ENCODE results near the gene ZNF92.
"Not testable (repeated sequence)": the region's sequence is repeated elsewhere in the genome, so short reads cannot be mapped to it uniquely, and the experiment has no call there.

ZNF92 gene

DNA sequence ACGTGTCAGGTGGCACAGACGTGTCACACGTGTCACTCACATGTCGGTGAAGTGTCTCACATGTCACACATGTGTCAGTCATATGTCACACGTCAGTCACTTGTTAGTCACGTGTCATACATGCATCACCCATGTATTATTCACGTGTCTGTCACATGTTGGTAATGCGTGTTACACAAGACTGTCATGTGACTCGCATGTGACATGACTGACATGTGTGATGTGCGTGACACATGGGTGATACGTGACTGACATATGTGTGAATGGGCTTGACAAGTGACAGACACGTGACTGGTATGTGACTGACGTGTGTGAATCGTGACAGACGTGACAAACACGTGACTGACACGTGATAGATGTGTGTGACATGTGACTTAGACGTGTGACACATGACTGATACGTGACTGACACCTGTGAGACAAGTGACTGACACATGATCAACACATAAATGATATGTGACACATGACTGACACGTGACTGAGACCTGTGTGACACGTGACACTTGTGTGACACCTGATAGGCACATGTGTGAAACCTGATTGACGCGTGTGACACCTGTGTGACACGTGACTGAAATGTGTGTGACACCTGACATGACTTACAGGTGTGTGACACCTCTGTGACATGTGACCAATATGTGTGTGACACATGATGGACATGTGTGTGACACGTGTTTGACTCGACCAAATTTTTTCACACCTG, 56.1 kb downstream of the ZNF92 start:
- no peak for DNase-seq

DNA sequence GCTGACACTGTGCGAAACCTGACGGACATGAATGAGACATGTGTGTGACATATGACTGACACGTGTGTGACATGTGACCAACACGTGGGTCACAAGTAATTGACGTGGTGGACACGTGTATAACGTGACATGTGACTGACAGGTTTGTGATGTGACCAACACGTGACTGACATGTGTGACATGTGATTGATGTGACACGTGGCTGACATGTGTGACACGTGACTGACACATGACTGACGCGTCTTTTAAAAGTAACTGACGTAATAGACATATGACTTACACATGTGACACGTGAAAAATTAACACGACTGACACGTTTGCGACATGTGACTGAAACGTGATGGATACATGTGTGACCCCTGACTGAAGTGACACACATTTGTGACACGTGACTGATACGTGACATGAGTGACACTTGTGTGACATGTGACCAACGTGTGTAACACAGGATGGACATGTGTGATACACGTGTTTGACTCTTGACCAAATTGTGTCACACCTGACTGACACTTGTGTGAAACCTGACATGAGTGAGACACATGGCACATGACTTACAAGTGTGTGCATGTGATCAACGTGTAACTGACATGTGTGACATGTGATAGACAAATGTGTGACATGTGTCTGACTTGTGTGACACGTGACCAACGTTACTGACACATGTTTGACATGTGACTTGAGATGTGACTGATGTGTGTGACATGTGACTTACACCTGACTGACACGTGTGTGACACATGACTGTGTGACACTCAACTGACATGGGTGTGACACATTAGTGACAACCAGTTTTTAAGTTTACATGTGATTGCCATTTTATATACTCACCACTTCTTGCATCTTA, 56.9 kb downstream of the ZNF92 start:
- DNase-seq = no peak

DNA sequence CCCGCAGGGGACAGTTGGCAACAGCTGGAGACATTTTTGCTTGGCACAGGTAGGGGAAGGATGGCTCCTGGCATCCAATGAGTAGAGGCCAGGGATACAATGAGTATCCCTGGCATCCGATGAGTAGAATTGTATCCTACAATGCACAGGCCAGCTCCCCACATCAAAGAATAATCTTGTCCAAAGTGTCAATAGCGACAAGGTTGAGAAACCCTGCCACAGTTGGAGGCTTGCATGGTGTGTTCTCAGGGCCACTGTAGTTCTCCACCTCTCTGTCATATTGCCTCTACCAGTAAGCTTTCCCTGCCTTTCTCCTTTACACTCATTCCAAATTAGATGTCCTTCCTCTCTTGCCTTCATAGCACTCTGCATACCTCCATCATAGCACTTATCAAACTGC, 60.7 kb downstream of the ZNF92 start:
- DNase-seq = no peak

DNA sequence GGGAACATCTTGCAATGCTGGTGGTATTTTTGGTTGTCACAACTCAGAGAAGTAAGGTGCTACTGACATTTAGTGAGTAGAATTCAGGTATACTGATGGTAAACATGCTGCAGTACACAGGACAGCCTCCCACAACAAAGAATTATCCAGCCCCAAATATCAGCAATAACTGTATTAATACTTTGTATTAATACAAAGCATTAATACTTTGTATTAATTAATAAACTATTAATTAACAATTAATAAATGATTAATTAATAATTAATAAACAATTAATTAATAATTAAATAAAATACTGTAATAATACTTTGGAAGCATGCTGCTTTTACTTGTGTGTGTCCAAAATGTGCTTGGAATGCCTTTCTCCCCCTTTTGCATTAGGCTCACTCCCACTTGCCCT, 62.5 kb downstream of the ZNF92 start:
- no peak for DNase-seq

DNA sequence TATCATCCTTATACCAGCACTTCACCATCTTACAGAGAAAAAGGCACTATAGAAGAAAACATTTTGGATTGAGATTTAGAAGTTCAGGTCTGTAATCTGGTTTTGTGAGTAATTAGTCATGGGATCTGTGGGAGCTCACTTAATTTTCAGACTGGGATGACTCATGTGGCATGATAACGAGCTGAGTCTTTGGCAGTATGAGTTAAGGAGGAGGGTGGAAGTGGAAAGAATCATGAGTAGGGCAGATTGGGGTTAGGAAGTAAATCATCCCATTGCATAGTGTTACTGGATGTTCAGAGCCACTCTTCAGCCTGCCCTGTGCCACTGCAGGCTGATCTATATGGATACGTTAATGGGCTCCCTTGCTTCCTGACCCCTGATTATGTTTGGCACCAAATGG, 64.9 kb downstream of the ZNF92 start:
- DNase-seq = no peak

DNA sequence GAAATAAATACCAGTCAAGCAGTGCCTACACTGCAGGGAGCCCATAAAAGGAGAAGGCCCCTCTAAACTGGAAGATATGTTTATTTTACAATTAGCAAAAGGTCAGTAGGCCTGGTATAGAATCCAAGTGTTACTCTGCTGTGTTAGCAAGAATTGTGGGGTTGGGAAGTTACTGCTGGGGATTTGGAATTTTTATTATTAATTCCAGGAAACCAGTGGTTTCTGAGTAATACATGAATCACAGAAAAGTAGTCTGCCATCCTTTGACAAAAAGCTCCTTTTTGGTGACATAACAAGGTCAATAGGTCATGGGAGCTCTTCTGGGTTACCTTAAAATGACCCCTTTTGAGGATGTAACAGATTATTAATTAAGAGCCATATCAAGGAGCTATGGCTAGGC, 67.4 kb downstream of the ZNF92 start:
- DNase-seq = no peak

DNA sequence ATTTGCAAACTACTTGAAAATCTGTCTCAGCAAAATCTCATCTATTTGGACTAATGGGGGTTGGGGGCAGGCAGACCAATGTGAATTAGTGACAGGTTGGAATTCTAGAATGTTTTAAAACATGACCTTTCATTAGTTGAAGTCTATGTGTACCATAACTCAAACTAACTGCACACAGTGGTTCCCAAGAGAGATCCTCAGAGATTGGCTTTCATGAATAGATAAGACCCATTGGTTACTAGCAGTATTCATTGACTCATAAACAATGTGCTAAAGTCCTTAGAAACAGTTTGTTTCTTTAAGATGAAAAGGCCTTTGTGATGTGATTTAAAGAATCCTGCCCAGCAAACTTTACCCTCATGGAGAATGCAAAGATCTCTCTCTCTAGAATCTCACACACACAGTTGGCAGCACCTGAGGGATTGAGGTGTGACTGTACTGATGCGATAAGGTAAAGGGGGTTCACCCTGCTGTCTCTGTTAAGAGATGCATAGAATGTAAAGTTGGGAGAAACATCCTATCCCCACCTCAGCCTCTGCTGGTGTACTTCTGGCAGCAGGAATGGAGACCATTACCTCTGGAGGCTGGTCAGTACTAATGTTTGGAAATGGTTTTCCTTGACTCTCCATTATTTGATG, 70.7 kb downstream of the ZNF92 start:
- no peak for DNase-seq

DNA sequence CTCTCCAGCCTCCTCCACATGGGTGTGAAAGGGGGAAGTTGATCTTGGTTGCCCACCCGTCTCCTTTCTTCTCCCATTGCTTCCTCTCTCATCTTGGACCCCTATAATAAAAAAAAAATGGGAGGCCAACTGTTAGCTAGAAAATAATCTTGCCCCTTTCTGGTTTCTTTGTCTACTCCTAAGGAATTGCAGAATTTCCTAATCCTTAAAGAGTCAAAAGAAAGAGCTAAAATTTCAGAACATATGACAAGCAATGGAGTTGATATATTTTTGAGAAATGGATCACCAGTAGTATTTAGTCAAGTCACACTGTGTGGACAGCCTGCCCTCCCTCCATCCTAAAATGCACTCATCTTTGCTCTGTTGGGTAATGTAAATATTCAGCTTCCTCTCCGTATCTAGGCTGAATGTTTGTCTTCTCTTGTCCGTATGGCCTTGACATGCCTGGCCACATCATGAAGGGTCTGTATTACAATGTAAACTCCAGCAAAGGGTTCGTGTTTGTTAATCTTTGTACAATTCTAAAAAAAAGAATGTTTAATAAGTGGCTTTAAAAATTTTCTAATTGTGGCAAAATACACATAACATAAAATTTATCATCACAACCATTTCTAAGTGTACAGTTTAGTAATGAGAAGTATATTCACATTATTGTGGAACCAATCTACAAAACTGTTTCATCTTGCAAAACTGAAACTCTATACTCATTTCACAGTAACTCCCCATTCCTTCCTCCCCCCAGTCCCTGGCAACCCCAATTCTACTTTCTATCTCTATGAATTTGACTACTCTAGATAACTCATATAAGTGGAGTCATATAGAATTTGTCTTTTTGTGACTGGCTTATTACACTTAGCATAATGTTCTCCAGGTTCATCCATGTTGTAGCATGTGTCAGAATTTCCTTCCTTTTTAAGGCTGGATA, 71.5 kb downstream of the ZNF92 start:
- DNase-seq = no peak

DNA sequence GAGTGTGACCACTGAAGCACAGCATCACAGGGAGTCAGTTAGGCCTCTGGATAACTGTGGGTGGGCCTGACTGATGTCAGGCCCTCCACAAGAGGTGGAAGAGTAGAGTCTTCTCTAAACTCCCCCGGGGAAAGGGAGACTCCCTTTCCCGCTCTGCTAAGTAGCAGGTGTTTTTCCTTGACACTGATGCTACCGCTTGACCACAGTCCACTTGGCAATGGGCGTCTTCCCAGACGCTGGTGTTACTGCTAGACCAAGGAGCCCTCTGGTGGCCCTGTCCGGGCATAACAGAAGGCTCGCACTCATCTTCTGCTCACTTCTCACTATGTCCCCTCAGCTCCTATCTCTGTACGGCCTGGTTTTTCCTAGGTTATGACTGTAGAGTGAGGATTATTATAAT, 73.4 kb downstream of the ZNF92 start:
- DNase-seq = not testable (repeated sequence)

DNA sequence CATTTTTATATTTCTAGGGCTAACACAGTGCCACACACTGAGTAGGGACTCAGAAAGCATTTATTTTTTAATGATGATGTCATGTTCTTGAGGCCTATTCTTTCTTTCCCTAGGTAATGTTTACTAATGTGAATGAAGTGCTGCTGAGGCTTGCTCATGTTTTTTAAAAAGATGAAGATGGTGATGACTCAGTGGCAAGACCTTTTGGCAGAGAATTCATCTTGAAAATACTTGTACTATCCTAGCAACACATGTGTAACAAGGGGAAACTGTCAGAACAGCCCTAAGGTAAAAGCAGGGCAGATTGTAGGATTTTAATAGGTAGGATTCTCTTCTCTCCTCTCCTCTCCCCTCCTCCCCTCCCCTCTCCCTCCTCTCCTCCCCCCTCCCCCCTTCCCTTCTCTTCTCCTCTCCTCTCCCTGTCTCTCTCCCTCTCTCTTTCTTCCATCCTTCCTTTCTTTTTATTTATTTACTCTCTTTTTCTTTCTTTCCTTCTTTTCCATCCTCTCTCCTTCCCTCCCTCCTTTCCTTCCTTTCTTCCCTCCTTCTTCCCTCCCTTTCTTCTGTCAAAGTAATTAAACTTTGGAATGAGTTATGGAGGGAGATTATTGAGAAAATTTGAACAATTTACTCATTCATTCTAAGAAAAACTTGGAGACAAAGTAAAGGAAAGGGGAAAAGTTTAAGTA, 75.3 kb downstream of the ZNF92 start:
- no peak for DNase-seq

DNA sequence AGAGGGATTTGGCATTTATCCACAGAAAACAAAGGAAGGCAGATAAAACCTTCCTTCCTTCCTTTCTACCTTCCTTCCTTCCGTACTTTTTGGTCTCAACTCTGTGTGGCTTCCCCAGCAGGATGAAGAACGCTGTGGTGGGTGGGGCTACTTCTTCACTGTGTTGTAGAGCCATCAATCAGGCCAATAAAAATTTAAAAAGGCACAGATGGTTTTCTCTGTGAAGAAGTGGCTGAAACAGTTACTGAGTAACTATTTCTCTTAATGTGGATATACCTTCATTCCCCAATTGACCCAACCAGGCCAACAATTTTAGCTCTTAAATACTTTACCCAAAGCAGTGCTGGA, 75.8 kb downstream of the ZNF92 start:
- DNase-seq = no peak
